Right ventricle myocardium superior (tissue), 1 donor: ENCODE results near the gene MUC4. TPM values are rescaled to one million over a fixed set of nuclear protein-coding genes. Genes with fewer than 3 reads are reported as not detected.
"Not testable (repeated sequence)": the region's sequence is repeated elsewhere in the genome, so short reads cannot be mapped to it uniquely, and the experiment has no call there.

Experiments used
- ATAC-seq: fragments of 200-7000 bp; cut with Tn5 transposase; one replicate; pipeline ENCODE4 v1.9.1; 2020; ENCODE audit warnings: mild to moderate bottlenecking; ENCODE audit not compliant: poor library complexity
- DNase-seq: peaks from one replicate; pipeline ENCODE4 v3.0.0-alpha.2; 2020
- intact Hi-C: fragments of 100-400 bp; cut with DNase I; formaldehyde crosslinking; loops from one replicate; pipeline ENCODE4 v1.11.2; 2022
- total RNA-seq: library from RNA; stranded (reverse); fragmentation: NEBNext Ultra II Directional; extraction: Animal tissue kit (Norgen Biotek cat#: 25700); gene quantifications from one replicate; pipeline ENCODE4 v1.2.1, GENCODE V29; 2021
- donor health status: DM: no; HTN: yes; CAD: no; lungs with severe emphysema.

Gene MUC4
- total RNA-seq, 1 donor from 2014 or later: not detected

GRCh38 chr3:195753581-195753980 lies 58.1 kb downstream of the MUC4 start:
- DNase-seq (peak; percentile 28), ATAC-seq (no peak)
- intact Hi-C loops: no loop called here

GRCh38 chr3:195752546-195753331 lies 59.0 kb downstream of the MUC4 start:
- no peak for ATAC-seq
- intact Hi-C loops: no loop called here
- peak; percentile 26 for DNase-seq

GRCh38 chr3:195752066-195752465 lies 59.7 kb downstream of the MUC4 start:
- DNase-seq: peak; percentile 24
- intact Hi-C loops: no loop called here
- no peak for ATAC-seq

GRCh38 chr3:195751560-195751959 lies 60.2 kb downstream of the MUC4 start:
- ATAC-seq: no peak
- DNase-seq: peak; percentile 6
- intact Hi-C loops: no loop called here

GRCh38 chr3:195750797-195751520 lies 60.8 kb downstream of the MUC4 start:
- ATAC-seq (no peak), DNase-seq (peak; percentile 24)
- intact Hi-C loops: no loop called here

- ATAC-seq, intact Hi-C loops, DNase-seq: not testable (repeated sequence)
Observed at GRCh38 chr3:195749101-195749500, 62.6 kb downstream of the MUC4 start.

GRCh38 chr3:195748661-195749060 lies 63.1 kb downstream of the MUC4 start:
- ATAC-seq (peak; percentile 17), DNase-seq (peak; percentile 40)
- intact Hi-C loops: no loop called here

- ATAC-seq (no peak), DNase-seq (peak; percentile 37)
- intact Hi-C loops: no loop called here
Observed at GRCh38 chr3:195746751-195747150, 65.0 kb downstream of the MUC4 start.

- DNase-seq (peak; percentile 29), ATAC-seq (no peak)
- intact Hi-C loops: no loop called here
Observed at GRCh38 chr3:195746346-195746745, 65.4 kb downstream of the MUC4 start.

GRCh38 chr3:195744437-195744836 lies 67.3 kb downstream of the MUC4 start:
- no peak for ATAC-seq
- intact Hi-C loops: loop anchor here (2.0 kb wide), 1 partner anchor 16 kb away; no protein-coding TSS in a partner anchor
- no peak for DNase-seq

- intact Hi-C loops: no loop called here
- ATAC-seq (no peak), DNase-seq (peak; percentile 29)
Observed at GRCh38 chr3:195739561-195740111, 72.1 kb downstream of the MUC4 start.

GRCh38 chr3:195738274-195739044 lies 73.3 kb downstream of the MUC4 start:
- intact Hi-C loops: no loop called here
- ATAC-seq (no peak), DNase-seq (peak; percentile 13)

- intact Hi-C loops, DNase-seq, ATAC-seq: not testable (repeated sequence)
Observed at GRCh38 chr3:195737782-195738181, 73.9 kb downstream of the MUC4 start.

- intact Hi-C loops: no loop called here
- DNase-seq (no peak), ATAC-seq (no peak)
Observed at GRCh38 chr3:195736866-195737490, 74.8 kb downstream of the MUC4 start.

GRCh38 chr3:195735036-195735695 lies 76.6 kb downstream of the MUC4 start:
- no peak for ATAC-seq
- intact Hi-C loops: no loop called here
- no peak for DNase-seq

- ATAC-seq (peak; percentile 16), DNase-seq (no peak)
- intact Hi-C loops: no loop called here
Observed at GRCh38 chr3:195732940-195733339, 78.8 kb downstream of the MUC4 start.

- intact Hi-C loops: no loop called here
- no peak for ATAC-seq
Observed at GRCh38 chr3:195731356-195731905, 80.3 kb downstream of the MUC4 start.

More at GRCh38 chr3:195731356-195731905, 80.3 kb downstream of the MUC4 start:
- DNase-seq: no peak
